ENCODE data around the gene OSBPL8. TPM values are rescaled to one million over a fixed set of nuclear protein-coding genes. Genes with fewer than 3 reads are reported as not detected.

Gene OSBPL8, protein sequence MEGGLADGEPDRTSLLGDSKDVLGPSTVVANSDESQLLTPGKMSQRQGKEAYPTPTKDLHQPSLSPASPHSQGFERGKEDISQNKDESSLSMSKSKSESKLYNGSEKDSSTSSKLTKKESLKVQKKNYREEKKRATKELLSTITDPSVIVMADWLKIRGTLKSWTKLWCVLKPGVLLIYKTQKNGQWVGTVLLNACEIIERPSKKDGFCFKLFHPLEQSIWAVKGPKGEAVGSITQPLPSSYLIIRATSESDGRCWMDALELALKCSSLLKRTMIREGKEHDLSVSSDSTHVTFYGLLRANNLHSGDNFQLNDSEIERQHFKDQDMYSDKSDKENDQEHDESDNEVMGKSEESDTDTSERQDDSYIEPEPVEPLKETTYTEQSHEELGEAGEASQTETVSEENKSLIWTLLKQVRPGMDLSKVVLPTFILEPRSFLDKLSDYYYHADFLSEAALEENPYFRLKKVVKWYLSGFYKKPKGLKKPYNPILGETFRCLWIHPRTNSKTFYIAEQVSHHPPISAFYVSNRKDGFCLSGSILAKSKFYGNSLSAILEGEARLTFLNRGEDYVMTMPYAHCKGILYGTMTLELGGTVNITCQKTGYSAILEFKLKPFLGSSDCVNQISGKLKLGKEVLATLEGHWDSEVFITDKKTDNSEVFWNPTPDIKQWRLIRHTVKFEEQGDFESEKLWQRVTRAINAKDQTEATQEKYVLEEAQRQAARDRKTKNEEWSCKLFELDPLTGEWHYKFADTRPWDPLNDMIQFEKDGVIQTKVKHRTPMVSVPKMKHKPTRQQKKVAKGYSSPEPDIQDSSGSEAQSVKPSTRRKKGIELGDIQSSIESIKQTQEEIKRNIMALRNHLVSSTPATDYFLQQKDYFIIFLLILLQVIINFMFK
- 73.3 and 78.0 TPM in 2 replicates for total RNA-seq (2014; rRNA removed; shearing (Covaris generic))
- polyA plus RNA-seq (2016; fragmentation: Nextera tagmentation; extraction: Ambion mirVana): 116 and 124 TPM in 2 replicates
- long read RNA-seq, partial matches to known transcripts: 18 of 23 reads
- long read RNA-seq, other reads (novel, unspliced or antisense): 4 of 23 reads

DNA sequence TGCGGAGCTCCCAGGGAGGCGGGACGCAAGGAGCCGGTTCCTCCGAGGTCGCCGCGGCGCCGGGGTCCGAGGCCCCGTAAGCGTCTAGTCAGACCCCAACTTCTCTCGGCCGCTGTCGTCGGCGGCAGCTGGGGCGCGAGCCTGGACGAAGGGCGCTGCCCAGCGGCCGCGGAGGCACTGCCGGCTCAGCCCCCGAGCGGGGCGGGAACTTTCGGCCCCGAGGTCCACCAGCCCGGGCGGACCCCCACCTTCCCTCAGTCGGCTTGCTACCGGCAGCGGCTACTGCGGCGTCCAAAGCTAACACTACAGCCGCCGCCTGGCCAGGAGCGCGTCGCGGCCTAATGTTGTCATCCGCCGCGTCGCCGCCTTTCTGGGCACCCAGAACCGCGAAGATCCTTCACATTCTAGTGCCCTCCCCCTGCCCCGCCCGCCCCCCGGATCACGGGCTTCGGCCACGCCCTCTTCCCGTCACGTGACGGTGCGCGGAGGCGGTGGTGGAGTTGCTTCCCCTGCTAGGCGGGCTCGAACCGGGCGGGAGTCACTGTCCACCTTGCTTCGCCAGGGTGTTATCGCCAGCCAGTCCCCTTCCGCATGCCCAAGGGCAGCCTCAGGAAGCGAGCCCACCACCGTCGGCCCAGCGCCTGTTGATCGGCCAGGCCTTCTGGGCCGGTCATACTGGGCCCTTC lies at the start of gene OSBPL8:
OSBPL8 (minus strand) TSS at position 372 of the 686 bp plus-strand sequence. CDS start 72,220 bp downstream, outside the sequence.
- H3F3A ChIP-seq (replicated peaks; ENCODE audit: low read depth): no peaks in the 10 kb centered on the region
- peak within 1 kb of the TSS; percentile 87 for H3K4me3 ChIP-seq
- no peaks in the 10 kb centered on the region for H3K9me2 ChIP-seq (ENCODE audit: insufficient read depth)
- DNase-seq (ENCODE audit: low spot score) (peak; percentile 97), ATAC-seq (peak; percentile 81)
- peak within 1 kb of the TSS; percentile 94 for H2AFZ ChIP-seq
- H3K27ac ChIP-seq (ENCODE audit: low read depth): peak within 1 kb of the TSS; percentile 99
- peak within 1 kb of the TSS; percentile 96 for H3K4me2 ChIP-seq
- H3K36me3 ChIP-seq (ENCODE audit: insufficient read depth): no peaks in the 10 kb centered on the region
- peaks cover 21% of the 10 kb centered on the region for H3K4me1 ChIP-seq (ENCODE audit: insufficient read depth)
- Mint-ChIP-seq H3K36me3 (ENCODE audit: low read depth) (no peaks in the 10 kb centered on the region), H3K27ac (peak within 1 kb of the TSS; percentile 98), H3K4me1 (peaks cover 29% of the 10 kb centered on the region), H3K9me3 (no peaks in the 10 kb centered on the region), H3K4me3 (peak within 1 kb of the TSS; percentile 92), H3K27me3 (ENCODE audit: insufficient read depth, low read depth, poor library complexity) (peaks cover 7% of the 10 kb centered on the region)
- H4K20me1 ChIP-seq (replicated peaks; ENCODE audit: insufficient read depth): peaks cover 9% of the 10 kb centered on the region; the same call in 1 of the 2 replicates
- no peaks in the 10 kb centered on the region for H3K27me3 ChIP-seq (ENCODE audit: insufficient read depth)
- peaks cover 42% of the 10 kb centered on the region for H3K79me2 ChIP-seq (replicated peaks; ENCODE audit: insufficient read depth)
- TF ChIP-seq STAT1 (IDR thresholded peaks at IDR 0.05; ENCODE audit: unreplicated experiment): no peak
- TF ChIP-seq ZNF114 (CRISPR knock-in tag; IDR thresholded peaks at IDR 0.05): no peak
- no peak for TF ChIP-seq EZH2phosphoT487 (IDR thresholded peaks at IDR 0.05; ENCODE audit: unreplicated experiment)
- TF ChIP-seq EZH2 (IDR thresholded peaks at IDR 0.05; ENCODE audit: low read depth, unreplicated experiment): no peak
- TF ChIP-seq JUNB (IDR thresholded peaks at IDR 0.05; ENCODE audit: unreplicated experiment): no peak
- TF ChIP-seq CREB1 (CRISPR knock-in tag; IDR thresholded peaks at IDR 0.05; ENCODE audit: low read depth): peak; percentile 96
- TF ChIP-seq ZNF331 (CRISPR knock-in tag; IDR thresholded peaks at IDR 0.05; ENCODE audit: low read depth): no peak
- no peak for TF ChIP-seq NANOG (IDR thresholded peaks at IDR 0.05; ENCODE audit: borderline replicate concordance)
- TF ChIP-seq, protein P1, sequence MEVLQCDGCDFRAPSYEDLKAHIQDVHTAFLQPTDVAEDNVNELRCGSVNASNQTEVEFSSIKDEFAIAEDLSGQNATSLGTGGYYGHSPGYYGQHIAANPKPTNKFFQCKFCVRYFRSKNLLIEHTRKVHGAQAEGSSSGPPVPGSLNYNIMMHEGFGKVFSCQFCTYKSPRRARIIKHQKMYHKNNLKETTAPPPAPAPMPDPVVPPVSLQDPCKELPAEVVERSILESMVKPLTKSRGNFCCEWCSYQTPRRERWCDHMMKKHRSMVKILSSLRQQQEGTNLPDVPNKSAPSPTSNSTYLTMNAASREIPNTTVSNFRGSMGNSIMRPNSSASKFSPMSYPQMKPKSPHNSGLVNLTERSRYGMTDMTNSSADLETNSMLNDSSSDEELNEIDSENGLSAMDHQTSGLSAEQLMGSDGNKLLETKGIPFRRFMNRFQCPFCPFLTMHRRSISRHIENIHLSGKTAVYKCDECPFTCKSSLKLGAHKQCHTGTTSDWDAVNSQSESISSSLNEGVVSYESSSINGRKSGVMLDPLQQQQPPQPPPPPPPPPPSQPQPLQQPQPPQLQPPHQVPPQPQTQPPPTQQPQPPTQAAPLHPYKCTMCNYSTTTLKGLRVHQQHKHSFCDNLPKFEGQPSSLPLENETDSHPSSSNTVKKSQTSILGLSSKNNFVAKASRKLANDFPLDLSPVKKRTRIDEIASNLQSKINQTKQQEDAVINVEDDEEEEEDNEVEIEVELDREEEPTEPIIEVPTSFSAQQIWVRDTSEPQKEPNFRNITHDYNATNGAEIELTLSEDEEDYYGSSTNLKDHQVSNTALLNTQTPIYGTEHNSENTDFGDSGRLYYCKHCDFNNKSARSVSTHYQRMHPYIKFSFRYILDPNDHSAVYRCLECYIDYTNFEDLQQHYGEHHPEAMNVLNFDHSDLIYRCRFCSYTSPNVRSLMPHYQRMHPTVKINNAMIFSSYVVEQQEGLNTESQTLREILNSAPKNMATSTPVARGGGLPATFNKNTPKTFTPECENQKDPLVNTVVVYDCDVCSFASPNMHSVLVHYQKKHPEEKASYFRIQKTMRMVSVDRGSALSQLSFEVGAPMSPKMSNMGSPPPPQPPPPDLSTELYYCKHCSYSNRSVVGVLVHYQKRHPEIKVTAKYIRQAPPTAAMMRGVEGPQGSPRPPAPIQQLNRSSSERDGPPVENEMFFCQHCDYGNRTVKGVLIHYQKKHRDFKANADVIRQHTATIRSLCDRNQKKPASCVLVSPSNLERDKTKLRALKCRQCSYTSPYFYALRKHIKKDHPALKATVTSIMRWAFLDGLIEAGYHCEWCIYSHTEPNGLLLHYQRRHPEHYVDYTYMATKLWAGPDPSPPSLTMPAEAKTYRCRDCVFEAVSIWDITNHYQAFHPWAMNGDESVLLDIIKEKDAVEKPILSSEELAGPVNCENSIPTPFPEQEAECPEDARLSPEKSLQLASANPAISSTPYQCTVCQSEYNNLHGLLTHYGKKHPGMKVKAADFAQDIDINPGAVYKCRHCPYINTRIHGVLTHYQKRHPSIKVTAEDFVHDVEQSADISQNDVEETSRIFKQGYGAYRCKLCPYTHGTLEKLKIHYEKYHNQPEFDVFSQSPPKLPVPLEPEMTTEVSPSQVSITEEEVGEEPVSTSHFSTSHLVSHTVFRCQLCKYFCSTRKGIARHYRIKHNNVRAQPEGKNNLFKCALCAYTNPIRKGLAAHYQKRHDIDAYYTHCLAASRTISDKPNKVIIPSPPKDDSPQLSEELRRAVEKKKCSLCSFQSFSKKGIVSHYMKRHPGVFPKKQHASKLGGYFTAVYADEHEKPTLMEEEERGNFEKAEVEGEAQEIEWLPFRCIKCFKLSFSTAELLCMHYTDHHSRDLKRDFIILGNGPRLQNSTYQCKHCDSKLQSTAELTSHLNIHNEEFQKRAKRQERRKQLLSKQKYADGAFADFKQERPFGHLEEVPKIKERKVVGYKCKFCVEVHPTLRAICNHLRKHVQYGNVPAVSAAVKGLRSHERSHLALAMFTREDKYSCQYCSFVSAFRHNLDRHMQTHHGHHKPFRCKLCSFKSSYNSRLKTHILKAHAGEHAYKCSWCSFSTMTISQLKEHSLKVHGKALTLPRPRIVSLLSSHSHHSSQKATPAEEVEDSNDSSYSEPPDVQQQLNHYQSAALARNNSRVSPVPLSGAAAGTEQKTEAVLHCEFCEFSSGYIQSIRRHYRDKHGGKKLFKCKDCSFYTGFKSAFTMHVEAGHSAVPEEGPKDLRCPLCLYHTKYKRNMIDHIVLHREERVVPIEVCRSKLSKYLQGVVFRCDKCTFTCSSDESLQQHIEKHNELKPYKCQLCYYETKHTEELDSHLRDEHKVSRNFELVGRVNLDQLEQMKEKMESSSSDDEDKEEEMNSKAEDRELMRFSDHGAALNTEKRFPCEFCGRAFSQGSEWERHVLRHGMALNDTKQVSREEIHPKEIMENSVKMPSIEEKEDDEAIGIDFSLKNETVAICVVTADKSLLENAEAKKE (CRISPR knock-in tag; IDR thresholded peaks at IDR 0.05): no peak
- TF ChIP-seq, protein P2, sequence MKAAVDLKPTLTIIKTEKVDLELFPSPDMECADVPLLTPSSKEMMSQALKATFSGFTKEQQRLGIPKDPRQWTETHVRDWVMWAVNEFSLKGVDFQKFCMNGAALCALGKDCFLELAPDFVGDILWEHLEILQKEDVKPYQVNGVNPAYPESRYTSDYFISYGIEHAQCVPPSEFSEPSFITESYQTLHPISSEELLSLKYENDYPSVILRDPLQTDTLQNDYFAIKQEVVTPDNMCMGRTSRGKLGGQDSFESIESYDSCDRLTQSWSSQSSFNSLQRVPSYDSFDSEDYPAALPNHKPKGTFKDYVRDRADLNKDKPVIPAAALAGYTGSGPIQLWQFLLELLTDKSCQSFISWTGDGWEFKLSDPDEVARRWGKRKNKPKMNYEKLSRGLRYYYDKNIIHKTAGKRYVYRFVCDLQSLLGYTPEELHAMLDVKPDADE (IDR thresholded peaks at IDR 0.05): peak; percentile 78
- TF ChIP-seq, protein P3, sequence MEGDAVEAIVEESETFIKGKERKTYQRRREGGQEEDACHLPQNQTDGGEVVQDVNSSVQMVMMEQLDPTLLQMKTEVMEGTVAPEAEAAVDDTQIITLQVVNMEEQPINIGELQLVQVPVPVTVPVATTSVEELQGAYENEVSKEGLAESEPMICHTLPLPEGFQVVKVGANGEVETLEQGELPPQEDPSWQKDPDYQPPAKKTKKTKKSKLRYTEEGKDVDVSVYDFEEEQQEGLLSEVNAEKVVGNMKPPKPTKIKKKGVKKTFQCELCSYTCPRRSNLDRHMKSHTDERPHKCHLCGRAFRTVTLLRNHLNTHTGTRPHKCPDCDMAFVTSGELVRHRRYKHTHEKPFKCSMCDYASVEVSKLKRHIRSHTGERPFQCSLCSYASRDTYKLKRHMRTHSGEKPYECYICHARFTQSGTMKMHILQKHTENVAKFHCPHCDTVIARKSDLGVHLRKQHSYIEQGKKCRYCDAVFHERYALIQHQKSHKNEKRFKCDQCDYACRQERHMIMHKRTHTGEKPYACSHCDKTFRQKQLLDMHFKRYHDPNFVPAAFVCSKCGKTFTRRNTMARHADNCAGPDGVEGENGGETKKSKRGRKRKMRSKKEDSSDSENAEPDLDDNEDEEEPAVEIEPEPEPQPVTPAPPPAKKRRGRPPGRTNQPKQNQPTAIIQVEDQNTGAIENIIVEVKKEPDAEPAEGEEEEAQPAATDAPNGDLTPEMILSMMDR (conservative IDR thresholded peaks at IDR 0.05; ENCODE audit: low read depth in 2 of 2): peak in 1 of 2 experiments; percentile 46; a peak in 2 of 4 replicates

Data from GM23338 (cell line).